NCI-H460 (cell line): ENCODE measurements around the gene FSIP1. TPM values are rescaled to one million over a fixed set of nuclear protein-coding genes. Genes with fewer than 3 reads are reported as not detected.

Experiments used
- DNase-seq: peaks from one replicate; pipeline ENCODE4 v3.0.0-alpha.2; 2016; ENCODE audit warnings: low read depth; ENCODE audit errors: extremely low read depth
- total RNA-seq: library from RNA; depleted of rRNA; stranded (reverse); fragments of >200 nt; shearing (Covaris generic); gene quantifications from 2 replicates; pipeline ENCODE4 v1.2.3, GENCODE V29; 2014

Gene FSIP1
- total RNA-seq, 1 experiment from 2014 or later = 0.52 TPM

DNA sequence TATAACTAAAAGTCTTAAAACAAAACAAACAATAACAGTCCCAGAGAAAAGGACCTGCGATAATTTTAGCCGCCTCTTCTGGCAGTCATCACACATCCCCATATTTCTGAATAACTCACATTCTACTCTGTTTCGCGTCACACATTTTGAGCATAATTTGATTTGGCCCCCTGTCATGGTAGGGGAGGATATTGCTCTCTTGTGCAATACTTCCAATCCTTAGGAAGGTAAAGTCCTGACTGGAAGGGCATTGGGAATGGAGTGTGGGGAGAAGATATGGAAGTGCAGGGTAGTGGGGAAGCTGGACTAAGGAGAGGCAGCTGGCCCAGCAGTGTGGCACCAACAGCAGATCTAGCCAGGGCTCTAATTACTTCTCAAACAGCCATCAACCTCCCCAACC, 11.3 kb upstream of the FSIP1 start:
- DNase-seq = no peak

DNA sequence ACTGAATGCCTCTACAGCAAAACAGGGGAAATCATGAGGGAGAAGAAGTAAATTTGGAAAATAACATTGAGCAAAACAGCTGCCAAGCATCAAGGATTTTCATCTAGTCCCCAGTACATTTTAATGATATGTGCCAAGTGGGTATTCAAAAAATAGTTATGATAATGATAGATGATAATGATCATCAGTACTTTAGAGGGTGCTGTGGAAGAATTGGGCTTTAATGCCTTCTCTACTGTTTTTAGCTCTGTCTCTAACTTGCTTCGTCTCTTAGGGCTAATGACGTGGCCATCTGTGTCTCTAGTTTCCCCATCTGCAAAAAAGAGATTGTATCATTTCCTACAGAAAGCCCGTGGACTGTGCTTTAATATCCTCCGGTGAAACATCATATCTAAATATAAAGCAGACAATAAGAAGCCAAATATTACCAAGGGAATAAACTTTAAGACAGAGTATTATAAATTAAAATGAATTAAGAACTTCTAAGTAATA, 10.2 kb upstream of the FSIP1 start:
- no peak for DNase-seq

DNA sequence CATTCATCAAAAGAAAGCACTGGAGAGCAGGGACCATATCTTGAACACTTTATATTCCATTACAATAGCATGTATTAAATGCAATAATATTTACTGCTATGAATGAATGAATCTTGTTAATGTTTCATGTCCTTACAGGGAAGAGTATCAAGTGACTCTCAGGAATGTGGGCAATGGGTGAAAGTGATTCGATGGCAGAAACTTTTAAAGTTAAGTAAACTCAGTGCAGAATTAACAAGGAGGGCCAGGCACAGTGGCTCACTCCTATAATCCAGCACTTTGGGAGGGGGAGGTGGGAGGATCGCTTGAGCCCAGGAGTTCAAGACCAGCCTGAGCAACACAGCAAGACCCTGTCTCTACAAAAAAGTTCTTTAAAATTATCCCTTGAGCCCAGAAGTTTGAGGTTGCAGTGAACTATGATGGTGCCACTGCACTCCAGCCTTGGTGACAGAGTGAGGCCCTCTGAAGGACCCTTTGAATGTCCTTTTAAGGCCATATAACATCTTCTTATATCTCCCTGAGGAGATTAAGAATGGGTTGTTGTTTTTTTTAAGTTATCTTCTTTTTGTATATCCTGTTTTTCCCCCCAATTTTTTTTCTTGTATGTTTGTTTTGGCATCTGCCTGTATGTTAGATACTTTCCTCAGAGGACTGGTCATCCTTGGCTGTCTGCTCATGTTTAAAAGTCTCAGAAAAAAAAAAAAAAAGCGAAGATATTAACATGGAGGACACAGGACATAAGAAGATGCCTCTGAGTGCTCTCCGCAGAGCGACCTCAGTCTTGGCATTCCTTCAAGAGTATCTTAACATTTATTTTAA, 9.6 kb upstream of the FSIP1 start:
- DNase-seq = no peak

DNA sequence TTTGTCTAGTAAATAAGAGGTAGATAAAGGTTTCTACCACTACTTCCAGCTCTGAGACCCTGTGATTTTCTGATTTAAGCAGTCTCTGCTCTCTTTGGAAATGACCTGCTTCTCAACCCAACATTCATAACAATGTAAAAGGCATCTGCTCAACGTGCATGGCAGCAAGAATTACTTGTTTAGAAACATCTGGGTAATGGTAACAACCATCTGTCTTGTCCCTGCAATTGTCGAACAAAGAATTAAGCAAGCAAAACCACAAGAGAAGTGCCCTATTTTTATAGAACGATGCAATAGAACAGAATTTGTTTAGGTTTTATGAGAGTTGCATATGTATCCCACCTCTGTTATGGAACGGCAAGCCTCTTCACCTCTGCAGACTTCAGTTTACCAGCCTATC, 7.1 kb upstream of the FSIP1 start:
- no peak for DNase-seq

DNA sequence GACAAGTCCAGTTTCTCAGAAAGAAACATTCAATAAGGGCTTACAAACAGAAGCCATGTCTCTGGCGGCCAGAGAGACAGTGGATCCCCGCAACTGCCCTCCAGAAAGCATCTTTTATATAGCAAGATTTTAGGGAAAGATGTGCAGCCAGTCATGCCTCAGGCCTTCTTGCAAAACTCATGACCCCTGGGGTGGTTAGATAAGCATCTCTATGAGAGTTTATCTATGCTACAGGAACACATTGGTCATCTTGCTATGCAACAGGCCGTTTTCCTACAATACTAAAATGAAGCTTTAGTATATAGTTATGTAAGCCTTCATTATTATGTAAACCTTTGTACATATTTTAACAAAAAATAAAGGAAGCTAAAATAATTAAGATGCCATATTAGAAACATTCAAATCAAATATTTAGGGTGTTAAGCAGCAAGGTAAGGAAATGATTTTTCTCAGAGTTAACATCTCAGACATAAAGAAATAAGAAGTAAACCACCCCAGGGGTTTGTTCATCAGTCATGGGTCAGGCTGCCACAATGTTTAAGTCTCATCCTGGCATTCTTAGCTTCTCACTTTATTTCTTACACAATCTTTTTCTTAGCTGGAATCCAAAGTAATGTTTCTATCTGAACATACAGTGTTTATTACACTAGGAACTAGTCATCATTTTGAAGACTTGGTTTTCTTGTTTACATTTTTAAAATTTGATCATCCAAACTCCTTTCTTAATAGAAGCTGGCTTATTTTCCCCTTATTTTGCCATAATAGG, 6.3 kb upstream of the FSIP1 start:
- no peak for DNase-seq

DNA sequence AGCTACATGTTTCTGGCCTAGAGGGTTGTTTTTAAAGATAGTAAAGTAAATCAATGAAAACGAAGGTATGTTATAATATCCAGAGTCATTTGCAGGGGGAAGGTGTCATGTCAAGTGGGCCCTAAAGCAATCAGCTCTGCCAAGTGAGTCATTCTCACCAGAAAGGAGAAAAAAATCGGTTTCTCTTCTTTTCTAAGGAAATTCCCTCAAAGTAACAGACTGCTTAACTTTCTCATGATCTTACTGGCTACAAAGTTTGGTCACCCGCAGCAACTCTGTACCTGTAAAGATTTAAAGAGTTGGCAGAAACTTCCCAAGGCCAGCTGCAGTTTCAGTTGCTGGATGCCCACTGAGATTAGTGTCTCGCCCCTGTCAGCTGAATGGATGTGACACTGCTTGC, 5.5 kb upstream of the FSIP1 start:
- DNase-seq = no peak

DNA sequence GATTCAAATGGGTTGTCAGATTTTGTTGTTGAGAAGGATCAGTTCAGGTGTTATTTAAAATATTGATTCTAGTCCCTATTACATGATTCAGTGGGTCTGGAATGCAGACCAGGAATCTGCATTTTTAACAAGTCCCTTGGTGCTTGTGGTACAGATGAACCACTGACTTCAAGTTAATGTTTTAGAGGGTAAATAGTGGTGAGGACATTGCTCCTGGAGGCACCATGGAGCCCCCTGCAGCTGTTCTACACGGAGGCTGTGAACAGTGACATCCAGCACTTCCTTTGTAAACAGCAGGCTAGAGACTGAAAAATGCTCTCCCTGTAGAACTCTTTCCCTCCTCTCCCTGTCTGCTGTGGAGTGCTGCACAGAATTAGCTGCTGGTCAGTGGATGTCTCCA, 4.8 kb upstream of the FSIP1 start:
- no peak for DNase-seq

DNA sequence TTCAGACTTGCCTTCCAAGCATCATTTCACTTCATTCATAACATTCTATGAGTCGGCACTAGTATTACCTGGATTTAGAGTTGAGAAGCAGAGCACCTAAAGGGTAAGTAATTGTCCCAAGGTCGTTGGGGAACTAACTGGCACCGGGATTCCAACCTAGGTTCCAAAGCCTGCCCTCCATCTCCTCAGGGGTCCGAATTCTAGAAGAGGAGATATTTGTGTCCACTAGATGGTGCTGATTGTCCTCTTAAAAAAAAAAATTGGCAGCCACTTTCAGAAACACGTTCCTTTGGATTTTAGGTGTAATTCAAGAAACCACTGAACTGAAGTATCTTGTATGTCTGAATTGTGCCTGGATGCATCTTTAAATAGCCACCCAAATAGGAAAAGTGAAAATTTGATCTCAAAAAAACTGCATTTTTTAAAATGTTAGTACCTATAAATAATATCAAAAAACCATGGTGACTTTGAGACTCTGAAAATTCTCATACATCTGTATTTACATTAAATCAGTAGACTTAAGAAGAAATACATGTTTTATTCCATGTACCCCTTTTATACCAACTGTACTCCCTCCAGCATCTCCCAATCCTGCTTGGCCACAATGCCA, 3.9 kb upstream of the FSIP1 start:
- peak; percentile 50 for DNase-seq

DNA sequence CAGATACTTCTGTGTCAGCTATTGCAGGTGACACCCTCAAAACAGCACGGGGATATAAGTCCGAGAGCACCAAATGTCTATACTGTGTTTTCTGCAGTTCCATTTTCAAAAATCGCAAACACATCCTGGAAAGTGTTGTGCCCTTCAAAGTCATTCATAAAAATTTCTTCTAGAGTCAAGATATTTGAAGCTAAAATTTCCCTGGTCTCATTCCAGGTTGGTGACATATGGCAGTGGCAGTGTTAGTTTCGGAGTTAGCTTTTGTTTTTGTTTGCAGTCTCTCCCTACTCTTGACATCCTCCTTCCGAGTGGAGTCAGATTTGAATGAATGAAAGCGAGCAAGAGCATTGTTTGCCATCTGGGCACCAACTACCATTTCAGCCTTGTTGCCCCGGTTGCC, 3.2 kb upstream of the FSIP1 start:
- DNase-seq = no peak

DNA sequence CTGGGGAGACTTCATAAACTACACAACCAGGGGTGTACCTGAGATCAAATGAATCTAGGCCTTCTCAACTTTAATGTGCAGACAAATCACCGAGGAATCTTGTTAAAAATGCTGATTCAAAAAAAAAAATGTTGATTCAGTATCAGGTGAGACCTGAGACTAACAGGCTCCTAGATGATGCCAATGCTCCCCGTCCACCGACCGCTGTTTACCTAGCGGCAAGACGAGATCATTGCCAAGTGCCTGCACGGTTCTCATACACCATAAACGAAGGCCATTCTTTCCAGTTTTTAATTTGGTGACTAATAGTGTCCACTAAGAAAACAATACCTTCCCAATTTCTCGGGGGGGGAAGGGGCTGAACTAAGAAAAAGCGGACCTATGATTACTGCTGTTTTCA, 2.5 kb upstream of the FSIP1 start:
- no peak for DNase-seq

DNA sequence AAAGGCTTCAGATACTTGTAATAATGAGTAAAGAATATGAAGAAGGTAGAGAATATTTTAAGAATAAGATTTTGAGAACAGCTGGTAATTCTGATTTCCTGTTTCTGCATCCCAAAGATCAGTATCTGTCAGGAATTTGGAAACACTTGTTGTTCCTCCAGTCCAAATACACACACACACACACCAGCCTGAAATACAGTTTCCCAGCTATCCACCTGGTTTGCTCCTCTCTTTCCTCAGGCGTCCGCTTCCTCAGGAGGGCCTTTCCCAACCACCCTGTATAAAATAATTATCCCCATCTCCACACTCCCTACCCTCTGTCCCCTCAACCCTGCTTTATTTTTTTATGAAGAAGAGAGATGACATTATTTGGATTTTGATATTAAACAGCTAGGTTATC, 2.0 kb upstream of the FSIP1 start:
- no peak for DNase-seq

DNA sequence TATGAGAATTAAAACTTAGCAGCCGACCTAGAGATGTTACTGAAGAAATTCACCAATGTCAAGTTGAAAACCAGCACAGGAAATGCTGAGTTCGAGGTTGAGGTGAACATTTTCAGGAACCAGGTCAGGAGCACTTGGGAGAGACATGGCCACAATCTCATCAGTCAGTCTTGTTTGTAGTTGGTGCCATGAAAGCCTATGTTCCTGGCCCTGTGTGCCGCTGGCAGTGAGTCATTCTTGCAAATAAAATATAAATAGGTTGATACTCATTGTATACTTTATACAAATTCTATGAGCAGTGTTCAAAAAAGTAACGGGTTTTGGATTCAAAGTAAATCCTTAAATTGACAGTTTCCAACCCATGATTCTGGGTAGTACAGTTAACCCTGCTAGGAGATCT, 1.5 kb upstream of the FSIP1 start:
- DNase-seq = no peak

DNA sequence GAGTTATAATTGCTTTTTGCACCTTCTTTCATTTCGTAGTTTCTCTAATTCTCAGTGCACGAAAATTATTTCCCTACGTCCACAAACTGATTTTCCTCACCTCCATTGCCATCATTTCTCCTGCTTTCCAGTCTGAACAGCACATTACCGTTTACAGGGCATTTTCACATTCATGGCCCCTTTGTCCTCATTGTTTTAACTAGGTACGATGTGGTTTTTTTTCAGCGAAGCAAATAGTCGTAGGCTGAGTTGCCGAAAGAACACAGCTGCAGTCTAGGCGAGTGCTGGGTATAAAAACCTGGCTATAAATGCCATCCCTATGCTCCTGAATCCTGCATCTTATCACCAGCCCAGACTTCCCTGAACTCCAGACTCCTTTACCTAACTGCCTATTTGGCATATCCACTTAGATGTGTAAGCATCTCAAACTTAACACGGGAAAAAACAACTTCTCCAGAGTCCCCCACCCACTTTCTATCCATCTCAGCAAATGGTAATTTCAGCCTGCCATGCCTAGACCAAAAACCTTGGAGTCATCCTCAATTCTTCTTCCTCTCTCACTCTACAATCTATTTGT, 691 bp upstream of the FSIP1 start:
- DNase-seq = no peak

DNA sequence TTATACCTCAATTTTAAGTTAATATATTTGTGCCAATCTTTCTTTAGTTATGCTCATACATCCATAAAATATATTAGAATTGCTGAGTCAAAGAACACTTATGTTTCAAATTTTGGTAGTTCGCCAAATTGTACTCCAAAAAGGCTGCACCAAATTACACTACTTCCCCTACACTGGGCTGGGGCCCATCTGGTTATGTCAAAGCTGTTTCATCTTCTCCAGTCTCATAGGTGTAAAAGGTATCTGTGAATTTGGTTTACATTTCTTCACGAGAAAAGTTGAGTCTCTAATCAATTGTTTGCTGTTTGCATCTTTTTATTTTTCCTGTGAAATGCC, 706 bp downstream of the FSIP1 start:
- no peak for DNase-seq

DNA sequence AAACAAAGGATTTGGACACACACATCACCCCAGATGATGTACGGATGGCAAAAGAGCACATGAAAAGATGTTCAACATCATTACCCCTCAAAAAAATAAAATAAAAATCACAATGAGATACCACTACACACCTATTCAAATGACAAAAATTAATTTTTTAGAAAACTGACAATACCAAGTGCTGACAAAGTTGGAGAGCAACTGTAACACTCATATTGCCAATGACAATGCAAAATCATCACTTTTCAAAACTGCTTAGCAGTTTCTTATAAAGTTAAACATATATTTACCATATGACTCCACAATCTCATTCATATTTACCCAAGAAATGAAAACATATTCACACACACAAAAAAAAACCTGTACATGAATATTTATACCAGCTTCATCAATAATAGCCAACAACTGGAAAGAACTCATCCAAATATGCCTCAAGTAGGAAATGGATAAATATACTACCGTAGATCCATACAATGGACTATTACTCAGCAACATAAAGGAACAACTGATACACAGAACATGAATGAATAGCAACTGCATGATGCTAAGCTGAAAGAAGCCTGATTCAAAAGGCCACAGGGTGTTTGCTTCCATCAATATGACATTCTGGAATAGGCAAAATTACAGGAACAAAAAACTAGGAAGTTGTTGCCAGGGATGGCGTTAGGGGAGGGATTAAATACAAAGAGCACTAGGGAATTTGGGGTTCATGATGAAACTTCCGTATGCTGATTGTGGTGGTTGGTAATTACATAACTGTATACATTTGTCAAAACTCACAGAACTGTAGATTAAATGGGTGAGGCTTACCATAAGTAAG, 1.3 kb downstream of the FSIP1 start:
- DNase-seq = no peak

DNA sequence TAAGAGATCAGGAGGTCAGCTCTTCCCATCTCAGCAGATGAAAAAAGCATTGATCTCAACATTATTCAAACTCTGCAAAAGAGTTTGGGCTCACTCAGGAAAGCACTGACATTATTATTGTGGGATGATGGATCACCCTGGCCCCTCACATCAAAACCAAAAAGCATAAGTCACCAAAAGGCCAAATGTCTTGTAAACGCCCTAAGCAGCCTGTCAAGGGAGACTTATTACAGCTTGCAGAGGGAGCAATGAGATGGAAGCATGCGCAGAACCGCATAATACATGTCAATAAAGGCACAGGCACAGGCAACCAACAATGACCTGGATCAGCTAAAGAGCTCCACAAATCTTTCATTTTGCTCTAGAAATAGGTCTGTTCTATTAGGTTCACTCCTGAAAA, 4.6 kb downstream of the FSIP1 start:
- no peak for DNase-seq

DNA sequence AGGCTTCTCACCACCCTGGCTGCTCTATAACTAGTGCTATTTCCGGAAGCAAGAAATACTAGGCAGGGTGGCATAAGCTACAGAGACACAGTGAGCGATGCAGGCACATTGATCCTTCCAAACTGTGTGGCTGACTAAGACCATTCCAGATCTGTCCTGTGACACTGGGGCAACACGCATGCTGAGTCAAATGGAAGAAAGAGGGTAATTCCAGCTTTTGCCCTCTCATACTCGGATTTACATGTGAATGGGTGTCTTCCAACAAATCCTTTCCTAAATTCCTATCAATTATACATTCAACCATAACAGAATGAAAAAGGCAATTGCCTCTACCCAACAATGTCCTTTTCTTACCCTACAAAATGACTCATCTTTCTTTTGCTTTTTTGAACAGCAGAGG, 5.1 kb downstream of the FSIP1 start:
- DNase-seq = no peak

DNA sequence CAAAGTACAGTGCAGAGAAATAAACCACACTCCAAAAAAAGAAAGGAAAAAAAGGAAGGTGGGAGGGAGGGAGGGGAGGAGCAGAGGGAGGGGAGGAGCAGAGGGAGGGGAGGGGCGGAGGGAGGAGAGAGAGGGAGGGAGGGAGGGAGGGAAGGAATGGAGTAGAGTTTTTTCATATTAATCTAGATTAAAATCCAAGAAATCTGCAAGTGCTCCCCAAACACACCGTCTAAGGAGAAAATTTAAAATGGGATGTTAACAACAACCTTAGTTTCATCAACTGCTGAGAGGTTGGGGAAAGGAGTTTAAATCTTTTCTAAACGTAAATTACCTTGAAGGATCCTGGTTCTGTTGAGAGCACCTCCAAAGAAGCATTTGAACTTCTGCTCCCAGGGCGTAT, 6.6 kb downstream of the FSIP1 start:
- DNase-seq = no peak

DNA sequence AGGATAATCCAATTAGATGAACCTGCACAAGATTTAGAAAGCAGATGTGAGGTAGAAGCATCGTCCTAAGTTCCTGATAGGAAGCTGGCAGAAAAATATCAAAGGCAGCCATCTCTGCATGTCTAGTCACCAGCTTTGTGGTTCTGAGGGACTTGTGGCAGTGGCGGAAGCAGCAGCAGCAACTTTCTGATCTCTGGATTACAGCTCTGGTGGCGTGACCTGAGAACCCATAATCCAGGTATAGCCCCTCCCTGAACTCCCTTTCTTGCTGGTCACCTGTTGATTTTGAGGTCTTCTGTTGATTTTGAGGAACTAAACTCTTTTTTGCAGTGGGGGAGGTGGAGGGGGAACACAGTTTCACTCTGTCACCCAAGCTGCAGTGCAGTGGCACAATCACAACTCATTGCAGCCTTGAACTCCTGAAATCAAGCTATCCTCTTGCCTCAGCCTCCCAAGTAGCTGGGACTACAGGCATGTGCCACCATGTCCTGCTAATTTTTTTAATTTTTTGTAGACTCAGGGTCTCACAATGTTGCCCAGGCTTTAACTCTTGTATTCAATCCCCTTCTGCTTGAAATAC, 7.9 kb downstream of the FSIP1 start:
- no peak for DNase-seq
